GM12878 (cell line): Measurements from ENCODE around the gene HOOK2. TPM values are rescaled to one million over a fixed set of nuclear protein-coding genes. Genes with fewer than 3 reads are reported as not detected.

Experiments used
- CHD2 ChIP-seq: IDR thresholded peaks from 2 replicates; pipeline ENCODE4 v1.6.1; 2011; ENCODE audit warnings: low read depth, low read length, improper control_type of control experiment, borderline replicate concordance
- FOXK2 ChIP-seq: fragments of 450-650 bp; IDR thresholded peaks from 2 replicates; pipeline ENCODE4 v1.6.1; 2017; ENCODE audit warnings: mild to moderate bottlenecking, moderate library complexity
- HCFC1 ChIP-seq: fragments of 150-350 bp; IDR thresholded peaks from 2 replicates; pipeline ENCODE4 v1.6.1; 2014; ENCODE audit warnings: low read length
- MYC ChIP-seq: IDR thresholded peaks from 2 replicates; pipeline ENCODE4 v1.6.1; 2011; ENCODE audit warnings: mild to moderate bottlenecking, low read length, moderate library complexity, inconsistent platforms; ENCODE audit not compliant: insufficient read depth, insufficient replicate concordance, insufficient read length, severe bottlenecking
- NKRF ChIP-seq: fragments of 450-650 bp; conservative IDR thresholded peaks from 2 replicates; pipeline ENCODE4 v1.6.1; 2017; ENCODE audit warnings: mild to moderate bottlenecking, moderate library complexity
- SIN3A ChIP-seq: IDR thresholded peaks from 2 replicates; pipeline ENCODE4 v1.6.1; 2012; ENCODE audit warnings: low read depth, low read length, improper control_type of control experiment
- STAT3 ChIP-seq: IDR thresholded peaks from 2 replicates; pipeline ENCODE4 v1.6.1; 2011; ENCODE audit warnings: low read depth, low read length, improper control_type of control experiment
- USF2 ChIP-seq: IDR thresholded peaks from 2 replicates; pipeline ENCODE4 v1.6.1; 2011; ENCODE audit warnings: low read depth, low read length, improper control_type of control experiment, borderline replicate concordance
- ZBTB40 ChIP-seq: fragments of 450-650 bp; IDR thresholded peaks from 2 replicates; pipeline ENCODE4 v1.6.1; 2016; ENCODE audit warnings: mild to moderate bottlenecking, moderate library complexity, borderline replicate concordance
- ZNF207 ChIP-seq: fragments of 450-650 bp; IDR thresholded peaks from 2 replicates; pipeline ENCODE4 v1.6.1; 2014; ENCODE audit warnings: antibody characterized with exemption, mild to moderate bottlenecking, borderline replicate concordance
- ZNF217 ChIP-seq: fragments of 450-650 bp; IDR thresholded peaks from 2 replicates; pipeline ENCODE4 v1.6.1; 2017; ENCODE audit warnings: antibody characterized with exemption, mild to moderate bottlenecking
- polyA plus RNA-seq, 11 experiments: library from polyadenylated mRNA; depleted of rRNA in 4 of 11; unstranded in 6 of 11; stranded (reverse) in 5 of 11; fragments of >200 nt; fragmentation: Nextera tagmentation in 4 of 11; fragmentation: Illumina TruSeq in 1 of 11; extraction: Ambion mirVana in 4 of 11; extraction: Trizol in 1 of 11; gene quantifications; 1 replicate in 1 of 11; 2 replicates in 10 of 11; pipeline versions ENCODE4 v1.2.1 to v1.2.3, GENCODE V29; 2011 to 2016; ENCODE audit warnings: inconsistent platforms in 2 of 11, missing spikeins in 2 of 11, low read depth in 1 of 11
- total RNA-seq, 4 experiments: library from RNA; depleted of rRNA in 3 of 4; stranded (reverse); fragments of >200 nt in 3 of 4; fragmentation: Illumina TruSeq in 1 of 4; extraction: Trizol in 1 of 4; gene quantifications; 2 replicates each; pipeline versions ENCODE4 v1.2.1 to v1.2.3, GENCODE V29; 2013 to 2021
- TF ChIP-seq, protein P1 (sequence below): fragments of 450-650 bp; formaldehyde crosslinking; IDR thresholded peaks from 2 replicates; pipeline ENCODE4 v1.4.0; 2020; ENCODE audit warnings: mild to moderate bottlenecking, moderate library complexity
- TF ChIP-seq, protein P2 (sequence below): IDR thresholded peaks from 2 replicates; pipeline ENCODE4 v1.6.1; 2012; ENCODE audit warnings: low read depth, low read length, improper control_type of control experiment
- TF ChIP-seq, protein P3 (sequence below): IDR thresholded peaks from 2 replicates; pipeline ENCODE4 v1.6.1; 2011; ENCODE audit warnings: mild to moderate bottlenecking, low read depth, low read length, moderate library complexity; ENCODE audit not compliant: insufficient replicate concordance

The HOOK2 gene
- total and polyA plus RNA-seq, 10 of the 15 experiments (the other 5 are each of a cell fraction or from before 2014, with no cell fraction given), result 1.5 to 9.6 (median 6.2) TPM

DNA sequence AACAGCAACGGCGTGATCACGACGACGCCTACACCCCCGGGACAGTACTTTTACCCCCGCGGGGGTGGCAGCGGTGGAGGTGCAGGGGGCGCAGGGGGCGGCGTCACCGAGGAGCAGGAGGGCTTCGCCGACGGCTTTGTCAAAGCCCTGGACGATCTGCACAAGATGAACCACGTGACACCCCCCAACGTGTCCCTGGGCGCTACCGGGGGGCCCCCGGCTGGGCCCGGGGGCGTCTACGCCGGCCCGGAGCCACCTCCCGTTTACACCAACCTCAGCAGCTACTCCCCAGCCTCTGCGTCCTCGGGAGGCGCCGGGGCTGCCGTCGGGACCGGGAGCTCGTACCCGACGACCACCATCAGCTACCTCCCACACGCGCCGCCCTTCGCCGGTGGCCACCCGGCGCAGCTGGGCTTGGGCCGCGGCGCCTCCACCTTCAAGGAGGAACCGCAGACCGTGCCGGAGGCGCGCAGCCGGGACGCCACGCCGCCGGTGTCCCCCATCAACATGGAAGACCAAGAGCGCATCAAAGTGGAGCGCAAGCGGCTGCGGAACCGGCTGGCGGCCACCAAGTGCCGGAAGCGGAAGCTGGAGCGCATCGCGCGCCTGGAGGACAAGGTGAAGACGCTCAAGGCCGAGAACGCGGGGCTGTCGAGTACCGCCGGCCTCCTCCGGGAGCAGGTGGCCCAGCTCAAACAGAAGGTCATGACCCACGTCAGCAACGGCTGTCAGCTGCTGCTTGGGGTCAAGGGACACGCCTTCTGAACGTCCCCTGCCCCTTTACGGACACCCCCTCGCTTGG, 16.9 kb upstream of the HOOK2 start (continued):
- TF ChIP-seq, protein P1, sequence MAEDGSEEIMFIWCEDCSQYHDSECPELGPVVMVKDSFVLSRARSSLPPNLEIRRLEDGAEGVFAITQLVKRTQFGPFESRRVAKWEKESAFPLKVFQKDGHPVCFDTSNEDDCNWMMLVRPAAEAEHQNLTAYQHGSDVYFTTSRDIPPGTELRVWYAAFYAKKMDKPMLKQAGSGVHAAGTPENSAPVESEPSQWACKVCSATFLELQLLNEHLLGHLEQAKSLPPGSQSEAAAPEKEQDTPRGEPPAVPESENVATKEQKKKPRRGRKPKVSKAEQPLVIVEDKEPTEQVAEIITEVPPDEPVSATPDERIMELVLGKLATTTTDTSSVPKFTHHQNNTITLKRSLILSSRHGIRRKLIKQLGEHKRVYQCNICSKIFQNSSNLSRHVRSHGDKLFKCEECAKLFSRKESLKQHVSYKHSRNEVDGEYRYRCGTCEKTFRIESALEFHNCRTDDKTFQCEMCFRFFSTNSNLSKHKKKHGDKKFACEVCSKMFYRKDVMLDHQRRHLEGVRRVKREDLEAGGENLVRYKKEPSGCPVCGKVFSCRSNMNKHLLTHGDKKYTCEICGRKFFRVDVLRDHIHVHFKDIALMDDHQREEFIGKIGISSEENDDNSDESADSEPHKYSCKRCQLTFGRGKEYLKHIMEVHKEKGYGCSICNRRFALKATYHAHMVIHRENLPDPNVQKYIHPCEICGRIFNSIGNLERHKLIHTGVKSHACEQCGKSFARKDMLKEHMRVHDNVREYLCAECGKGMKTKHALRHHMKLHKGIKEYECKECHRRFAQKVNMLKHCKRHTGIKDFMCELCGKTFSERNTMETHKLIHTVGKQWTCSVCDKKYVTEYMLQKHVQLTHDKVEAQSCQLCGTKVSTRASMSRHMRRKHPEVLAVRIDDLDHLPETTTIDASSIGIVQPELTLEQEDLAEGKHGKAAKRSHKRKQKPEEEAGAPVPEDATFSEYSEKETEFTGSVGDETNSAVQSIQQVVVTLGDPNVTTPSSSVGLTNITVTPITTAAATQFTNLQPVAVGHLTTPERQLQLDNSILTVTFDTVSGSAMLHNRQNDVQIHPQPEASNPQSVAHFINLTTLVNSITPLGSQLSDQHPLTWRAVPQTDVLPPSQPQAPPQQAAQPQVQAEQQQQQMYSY, result no peak
- TF ChIP-seq MYC (no peak), ZBTB40 (peak; percentile 58; the same call in 1 of the 2 replicates), ZNF217 (no peak), CHD2 (0 out of 2 replicates have a peak, but pooled peaks have one; percentile 10), ZNF207 (peak; percentile 49; the same call in 1 of the 2 replicates), STAT3 (no peak), SIN3A (peak; percentile 72; the same call in 1 of the 2 replicates), HCFC1 (no peak), FOXK2 (no peak), NKRF (peak; percentile 56; the same call in 1 of the 2 replicates), USF2 (no peak; the same call in 1 of the 2 replicates)
- TF ChIP-seq, protein P2, sequence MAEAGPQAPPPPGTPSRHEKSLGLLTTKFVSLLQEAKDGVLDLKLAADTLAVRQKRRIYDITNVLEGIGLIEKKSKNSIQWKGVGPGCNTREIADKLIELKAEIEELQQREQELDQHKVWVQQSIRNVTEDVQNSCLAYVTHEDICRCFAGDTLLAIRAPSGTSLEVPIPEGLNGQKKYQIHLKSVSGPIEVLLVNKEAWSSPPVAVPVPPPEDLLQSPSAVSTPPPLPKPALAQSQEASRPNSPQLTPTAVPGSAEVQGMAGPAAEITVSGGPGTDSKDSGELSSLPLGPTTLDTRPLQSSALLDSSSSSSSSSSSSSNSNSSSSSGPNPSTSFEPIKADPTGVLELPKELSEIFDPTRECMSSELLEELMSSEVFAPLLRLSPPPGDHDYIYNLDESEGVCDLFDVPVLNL, result no peak
- TF ChIP-seq, protein P3, sequence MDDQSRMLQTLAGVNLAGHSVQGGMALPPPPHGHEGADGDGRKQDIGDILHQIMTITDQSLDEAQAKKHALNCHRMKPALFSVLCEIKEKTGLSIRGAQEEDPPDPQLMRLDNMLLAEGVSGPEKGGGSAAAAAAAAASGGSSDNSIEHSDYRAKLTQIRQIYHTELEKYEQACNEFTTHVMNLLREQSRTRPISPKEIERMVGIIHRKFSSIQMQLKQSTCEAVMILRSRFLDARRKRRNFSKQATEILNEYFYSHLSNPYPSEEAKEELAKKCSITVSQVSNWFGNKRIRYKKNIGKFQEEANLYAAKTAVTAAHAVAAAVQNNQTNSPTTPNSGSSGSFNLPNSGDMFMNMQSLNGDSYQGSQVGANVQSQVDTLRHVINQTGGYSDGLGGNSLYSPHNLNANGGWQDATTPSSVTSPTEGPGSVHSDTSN, result peak; percentile 54
